Measurements from ENCODE around the gene MACROD2. TPM values are rescaled to one million over a fixed set of nuclear protein-coding genes. Genes with fewer than 3 reads are reported as not detected.

Gene MACROD2
- total and polyA plus RNA-seq, 9 donors = 3.7 to 25.5 (median 7.8) TPM

- intact Hi-C loops (cut with DNase I) = no loop called here
- Histone ChIP-seq H3K9me3 (no peaks in the 10 kb centered on the region), H3K27me3 (no peaks in the 10 kb centered on the region), H3K4me1 (ENCODE audit: insufficient read depth) (peaks cover 4% of the 10 kb centered on the region), H3K27ac (no peak overlapping the region), H3K4me3 (no peak overlapping the region), H3K36me3 (no peaks in the 10 kb centered on the region)
- no peak for DNase-seq
- WGBS, 3 donors = 86 to 97% (median 95%) methylated on average over 1 of the region's 1 CpG
- TF ChIP-seq CTCF (IDR thresholded peaks at IDR 0.05) (no peak), EP300 (IDR thresholded peaks at IDR 0.05) (no peak), POLR2A (IDR thresholded peaks at IDR 0.05) (no peak)
Observed at GRCh38 chr20:14951105-14951504, 955.8 kb downstream of the MACROD2 start.

- Histone ChIP-seq H3K27me3 (no peaks in the 10 kb centered on the region), H3K36me3 (no peaks in the 10 kb centered on the region), H3K4me1 (ENCODE audit: insufficient read depth) (peaks cover 4% of the 10 kb centered on the region), H3K27ac (no peak overlapping the region), H3K9me3 (no peaks in the 10 kb centered on the region), H3K4me3 (no peak overlapping the region)
- no peak for TF ChIP-seq POLR2A (IDR thresholded peaks at IDR 0.05)
- no peak for TF ChIP-seq EP300 (IDR thresholded peaks at IDR 0.05)
- no peak for TF ChIP-seq CTCF (IDR thresholded peaks at IDR 0.05)
- 25 to 31% (median 29%) methylated on average over 3 of the region's 3 CpGs for WGBS, 3 donors
- DNase-seq = no peak
- intact Hi-C loops (cut with DNase I) = no loop called here
Observed at GRCh38 chr20:14951707-14952418, 956.5 kb downstream of the MACROD2 start.

GRCh38 chr20:14953736-14954135, 958.4 kb downstream of the MACROD2 start:
- Histone ChIP-seq H3K27ac (no peak overlapping the region), H3K4me1 (ENCODE audit: insufficient read depth) (peaks cover 2% of the 10 kb centered on the region), H3K36me3 (no peaks in the 10 kb centered on the region), H3K9me3 (no peaks in the 10 kb centered on the region), H3K4me3 (no peak overlapping the region), H3K27me3 (no peaks in the 10 kb centered on the region)
- no peak for DNase-seq
- TF ChIP-seq CTCF (IDR thresholded peaks at IDR 0.05) (no peak), EP300 (IDR thresholded peaks at IDR 0.05) (no peak), POLR2A (IDR thresholded peaks at IDR 0.05) (no peak)
- intact Hi-C loops (cut with DNase I) = no loop called here
- WGBS, 3 donors = 89 to 97% (median 95%) methylated on average over 2 of the region's 2 CpGs

GRCh38 chr20:14955399-14955798, 960.1 kb downstream of the MACROD2 start:
- Histone ChIP-seq H3K4me1 (ENCODE audit: insufficient read depth) (peaks cover 2% of the 10 kb centered on the region), H3K27ac (no peak overlapping the region), H3K4me3 (no peak overlapping the region), H3K9me3 (no peaks in the 10 kb centered on the region), H3K27me3 (no peaks in the 10 kb centered on the region), H3K36me3 (no peaks in the 10 kb centered on the region)
- DNase-seq = no peak
- intact Hi-C loops (cut with DNase I) = no loop called here
- no peak for TF ChIP-seq POLR2A (IDR thresholded peaks at IDR 0.05)
- TF ChIP-seq CTCF (IDR thresholded peaks at IDR 0.05) = no peak
- TF ChIP-seq EP300 (IDR thresholded peaks at IDR 0.05) = no peak
- 73 to 94% (median 81%) methylated on average over 4 of the region's 4 CpGs for WGBS, 3 donors

Measured in ovary (tissue), 9 donors.